Right renal pelvis (tissue), 4 donors: Measurements from ENCODE around the gene PAM. TPM values are rescaled to one million over a fixed set of nuclear protein-coding genes. Genes with fewer than 3 reads are reported as not detected.
"Not testable (repeated sequence)": the region's sequence is repeated elsewhere in the genome, so short reads cannot be mapped to it uniquely, and the experiment has no call there.

Experiments used
- DNase-seq, 4 donors: peaks; one replicate each; pipeline ENCODE4 v3.0.0-alpha.2; 2013; ENCODE audit warnings: low read depth in 4 of 4, low spot score in 3 of 4, missing footprints in 1 of 4
- polyA plus RNA-seq, 4 donors: library from polyadenylated mRNA; unstranded; fragments of 120-200 nt; gene quantifications; one replicate each; pipeline ENCODE4 v1.2.1, GENCODE V29; 2013; ENCODE audit not compliant: insufficient read length in 4 of 4

PAM gene
- polyA plus RNA-seq, 4 donors, result 221 to 266 (median 244) TPM

DNA sequence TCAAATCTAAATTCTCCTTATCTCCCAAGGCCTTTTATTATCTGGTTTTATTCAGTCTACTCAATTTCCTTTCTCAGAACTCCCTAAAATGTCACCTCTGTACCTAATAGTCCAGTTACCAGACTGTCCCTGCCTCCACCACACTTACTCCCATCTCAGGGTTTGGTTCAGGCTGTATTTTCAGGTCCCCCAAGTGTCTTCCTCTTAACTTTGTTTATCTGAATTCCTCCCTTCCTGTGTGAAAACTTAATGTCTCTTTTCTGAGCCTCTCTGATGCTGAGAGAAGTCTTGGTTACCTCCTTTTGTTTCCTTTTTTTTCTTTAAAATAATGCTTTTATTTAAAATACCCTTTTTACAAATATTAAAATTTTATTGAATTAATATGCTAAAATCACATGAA lies 133.4 kb downstream of the PAM start:
- DNase-seq, result no peak

DNA sequence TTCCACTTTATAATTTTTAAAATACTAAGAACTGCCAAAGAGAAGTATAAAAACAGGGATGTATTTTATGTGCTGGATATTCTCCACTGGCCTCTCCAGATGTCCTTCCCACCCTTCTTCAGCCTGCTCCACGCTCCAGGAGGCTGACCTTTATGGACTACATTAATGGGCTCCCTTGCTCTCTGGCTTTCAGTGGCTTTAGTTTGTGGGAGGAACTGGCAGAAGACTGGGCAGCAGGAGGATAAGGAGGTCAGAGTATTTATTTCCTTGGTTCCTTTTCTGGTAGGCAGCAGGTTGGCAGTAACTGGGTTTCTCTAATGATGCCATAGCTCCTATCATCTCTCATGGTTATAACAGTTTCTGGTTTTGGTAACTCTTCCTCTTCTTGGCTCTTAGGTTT lies 133.9 kb downstream of the PAM start:
- no peak for DNase-seq

DNA sequence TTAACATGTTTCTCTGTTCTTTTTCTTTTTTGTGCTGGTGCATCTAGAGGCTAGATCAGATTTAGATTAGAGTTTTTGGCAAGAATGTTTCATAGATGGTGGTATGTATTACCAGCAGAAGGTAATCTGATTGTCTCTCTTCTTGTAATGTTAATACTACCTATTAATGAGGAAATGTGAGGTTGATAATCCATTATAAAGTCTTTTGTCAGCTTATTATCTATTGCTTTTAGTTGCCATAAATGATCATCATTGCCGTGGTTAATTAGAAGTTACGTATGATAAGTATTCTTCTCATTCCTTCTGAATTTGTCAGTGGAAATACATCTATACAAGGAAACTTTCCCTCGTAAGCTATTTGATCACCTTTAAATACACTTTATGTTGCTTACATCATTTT lies 135.0 kb downstream of the PAM start:
- DNase-seq, result no peak

DNA sequence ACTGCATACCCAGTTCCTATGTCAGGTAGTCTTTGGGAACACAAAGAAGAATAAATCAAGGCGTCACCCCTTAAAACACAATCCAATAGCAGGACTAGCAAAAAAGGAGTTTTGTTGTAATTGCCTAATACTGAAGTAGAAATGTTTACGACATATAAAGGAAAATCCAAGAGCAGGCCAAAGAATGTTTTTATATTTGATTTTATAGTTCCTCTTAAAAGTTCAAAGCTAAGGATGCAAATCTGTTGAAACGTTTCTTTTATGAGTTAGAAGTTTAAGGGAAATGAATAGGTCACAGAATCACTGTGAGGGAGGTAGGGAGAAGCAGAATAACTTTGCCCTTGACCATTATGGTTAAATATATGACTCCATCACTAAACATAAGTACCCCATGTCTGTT lies 136.1 kb downstream of the PAM start:
- DNase-seq, result no peak

DNA sequence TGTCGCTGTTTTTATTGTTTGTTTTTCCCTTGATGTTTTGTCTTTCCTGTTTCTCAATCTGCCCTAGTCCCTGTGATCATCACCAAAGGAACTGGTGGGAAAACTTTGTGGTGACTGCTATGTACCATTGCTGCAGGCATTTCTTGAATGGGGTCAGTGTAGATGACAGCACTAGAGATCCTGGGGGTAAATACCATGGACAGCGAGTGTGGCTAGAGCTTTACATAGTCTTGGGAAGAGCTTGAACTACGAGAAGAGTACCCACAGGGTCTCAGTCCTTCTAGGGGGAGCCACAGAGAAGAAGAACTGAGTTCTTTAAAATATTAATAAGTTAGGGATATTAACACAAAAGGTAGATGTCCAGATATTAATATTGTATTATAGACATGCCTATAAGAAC lies 138.8 kb downstream of the PAM start:
- no peak for DNase-seq

DNA sequence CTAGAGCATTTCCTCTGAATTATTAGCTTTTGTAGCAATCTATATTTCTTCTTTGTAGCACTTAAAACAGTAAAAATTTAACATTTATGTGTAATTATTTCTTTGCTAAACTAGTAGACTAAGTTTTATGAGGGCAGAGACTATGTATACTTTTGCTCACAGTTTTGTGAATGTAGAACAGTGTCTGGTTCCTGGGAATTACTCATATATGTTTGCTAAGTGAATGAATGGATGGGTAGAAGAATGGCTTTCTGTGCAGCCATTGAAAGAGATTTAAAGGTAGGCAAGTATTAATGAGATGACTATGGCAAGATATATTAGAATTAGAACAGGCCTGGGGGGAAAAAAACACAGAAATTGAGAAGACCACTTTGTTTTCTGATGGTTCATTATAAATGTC lies 140.1 kb downstream of the PAM start:
- no peak for DNase-seq

DNA sequence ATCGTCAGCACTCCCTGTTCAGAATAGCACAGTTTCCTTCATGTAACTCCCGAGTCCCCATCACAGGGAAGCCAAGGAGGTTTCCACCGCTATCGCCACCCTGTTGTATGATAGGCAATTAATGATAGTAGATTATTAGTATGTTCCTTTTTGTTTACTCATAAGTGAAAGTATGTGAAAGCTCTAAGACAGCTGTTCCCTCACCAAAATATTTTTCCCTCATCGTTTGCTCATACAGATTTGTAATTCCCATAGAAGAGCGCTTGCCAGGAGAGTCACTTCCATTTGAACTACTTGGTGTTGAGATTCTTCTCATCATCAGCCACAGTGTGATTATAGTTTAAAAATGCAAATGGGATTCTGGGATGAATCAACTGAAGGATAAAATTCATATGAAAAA lies 140.9 kb downstream of the PAM start:
- no peak for DNase-seq

DNA sequence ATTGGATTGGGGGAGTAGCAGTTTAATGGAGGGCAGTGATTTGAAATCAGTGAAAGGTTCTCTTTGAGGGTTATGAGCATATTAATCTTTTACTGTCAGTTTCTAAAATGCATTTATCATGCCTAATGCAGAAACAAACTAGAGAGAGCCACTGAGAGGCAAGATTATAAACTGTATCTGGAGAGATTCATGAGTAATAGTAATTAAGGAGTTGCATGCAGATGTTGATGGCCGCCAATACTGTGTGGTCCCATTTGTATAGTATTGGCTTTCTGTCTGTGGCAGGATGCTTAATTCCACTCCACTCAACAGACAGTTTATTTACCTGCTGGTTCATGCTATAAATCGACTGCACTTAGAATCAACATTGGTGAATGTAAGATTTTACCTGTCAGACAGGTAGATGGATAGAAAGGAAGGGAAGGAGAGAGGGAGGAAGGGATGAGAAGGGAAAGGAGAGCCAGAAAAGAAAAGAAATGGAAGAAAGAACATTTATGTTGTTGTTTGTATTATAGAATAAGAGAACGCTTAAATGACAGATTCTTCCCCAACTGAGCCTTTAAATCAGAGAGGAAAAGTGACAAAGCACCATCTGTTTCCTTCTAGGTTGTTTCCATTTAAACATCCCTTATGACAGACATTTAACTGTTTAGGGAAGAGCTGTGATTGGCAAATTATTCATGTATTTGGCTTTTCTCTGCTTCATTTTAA lies 146.5 kb downstream of the PAM start:
- no peak for DNase-seq

DNA sequence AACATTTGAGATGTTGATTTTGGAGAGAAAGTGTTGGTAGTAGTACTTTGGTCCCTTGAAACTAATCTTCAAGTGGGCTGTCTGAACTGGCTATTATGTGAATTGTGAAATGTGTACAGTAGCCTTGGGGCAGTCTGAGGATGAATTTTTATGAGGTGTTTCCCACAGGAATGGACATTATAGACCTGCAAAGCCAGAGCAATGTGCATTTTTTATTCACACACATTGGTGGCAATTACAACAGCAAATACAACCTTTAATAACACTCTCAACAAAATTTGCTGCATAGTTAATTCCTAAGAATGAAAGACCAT lies 147.0 kb downstream of the PAM start:
- no peak for DNase-seq

DNA sequence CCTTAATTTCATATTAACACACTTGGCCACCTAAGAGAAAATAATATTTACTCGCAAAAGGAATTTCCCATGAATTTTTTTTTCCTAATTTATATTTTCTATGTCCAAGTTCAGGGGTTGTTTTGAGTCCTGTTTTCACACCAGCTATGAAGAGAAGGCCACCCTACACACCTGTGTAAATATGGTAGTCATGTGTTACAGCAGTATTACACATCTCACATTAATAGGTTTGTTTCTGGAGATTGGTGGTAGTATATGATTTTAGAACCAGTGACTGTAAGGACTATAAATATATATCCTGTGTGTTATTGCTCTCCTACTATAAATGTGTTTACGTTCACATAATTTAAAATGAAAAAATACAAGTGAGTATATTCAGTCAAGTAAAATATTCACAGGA lies 147.5 kb downstream of the PAM start:
- DNase-seq, result no peak

DNA sequence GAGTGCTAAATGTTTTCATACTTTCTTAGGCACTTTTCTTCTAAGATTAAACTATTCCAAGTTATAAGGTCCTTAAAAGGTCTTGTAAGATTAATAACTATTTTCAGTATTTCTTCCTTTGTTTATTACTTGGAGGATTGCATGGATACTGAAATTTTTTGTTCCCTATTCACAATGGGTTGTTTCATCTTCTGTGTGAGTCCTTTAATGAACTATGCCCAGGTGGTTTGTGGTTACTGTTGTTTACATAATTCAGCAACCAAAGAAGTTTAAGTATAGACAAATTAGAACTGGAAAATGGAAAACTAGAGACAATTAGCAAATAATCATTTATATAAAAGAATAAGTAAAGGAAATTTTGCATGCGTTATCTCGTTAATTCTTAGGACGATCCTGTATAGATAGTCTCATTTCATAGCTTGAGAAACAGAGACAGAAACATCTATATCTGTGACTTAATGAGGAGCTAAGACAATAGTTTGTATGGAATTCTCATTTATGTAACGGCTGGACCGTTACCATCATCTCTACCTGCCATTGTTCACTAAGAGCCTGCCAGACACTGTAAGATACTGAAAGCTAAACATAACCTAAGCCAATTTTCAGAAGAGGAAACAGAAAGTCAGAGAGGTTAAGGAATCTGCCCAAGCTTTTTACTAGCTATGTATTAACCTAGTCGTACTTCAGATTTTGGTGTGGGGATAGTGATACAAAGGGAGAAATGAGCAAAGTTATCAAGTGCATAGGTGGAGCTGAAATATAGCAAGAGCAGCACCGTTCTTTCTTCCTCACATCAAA lies 148.2 kb downstream of the PAM start:
- no peak for DNase-seq

DNA sequence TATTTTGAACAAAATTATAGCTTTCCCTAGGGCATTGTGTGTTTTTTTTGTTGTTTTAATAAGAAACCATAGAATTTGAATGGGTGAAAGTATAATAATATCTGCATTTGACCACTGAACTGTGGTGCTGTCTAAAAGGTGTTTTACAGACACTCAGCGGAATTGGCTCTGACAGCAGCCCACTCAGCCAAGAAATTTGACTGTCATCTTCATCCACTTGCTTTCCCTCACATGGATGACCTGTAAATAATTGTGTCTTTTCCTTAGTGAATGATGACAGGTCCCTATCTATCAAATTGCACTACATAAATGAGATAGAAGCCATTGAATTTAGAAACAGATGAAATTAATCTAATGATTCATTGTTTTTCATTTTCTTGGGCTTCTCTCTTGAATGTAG lies 150.0 kb downstream of the PAM start:
- no peak for DNase-seq

DNA sequence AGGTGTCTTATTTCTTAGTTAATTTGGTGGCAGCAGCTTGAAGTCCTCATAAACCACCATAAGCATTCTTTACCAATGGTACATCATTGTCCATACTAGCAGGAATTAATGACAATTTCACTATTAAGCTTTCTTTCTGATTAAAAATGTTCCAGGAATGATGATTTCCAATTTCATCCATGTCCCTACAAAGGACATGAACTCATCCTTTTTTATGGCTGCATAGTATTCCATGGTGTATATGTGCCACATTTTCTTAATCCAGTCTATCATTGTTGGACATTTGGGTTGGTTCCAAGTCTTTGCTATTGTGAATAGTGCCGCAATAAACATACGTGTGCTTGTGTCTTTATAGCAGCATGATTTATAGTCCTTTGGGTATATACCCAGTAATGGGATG lies 152.0 kb downstream of the PAM start:
- DNase-seq, result not testable (repeated sequence)

DNA sequence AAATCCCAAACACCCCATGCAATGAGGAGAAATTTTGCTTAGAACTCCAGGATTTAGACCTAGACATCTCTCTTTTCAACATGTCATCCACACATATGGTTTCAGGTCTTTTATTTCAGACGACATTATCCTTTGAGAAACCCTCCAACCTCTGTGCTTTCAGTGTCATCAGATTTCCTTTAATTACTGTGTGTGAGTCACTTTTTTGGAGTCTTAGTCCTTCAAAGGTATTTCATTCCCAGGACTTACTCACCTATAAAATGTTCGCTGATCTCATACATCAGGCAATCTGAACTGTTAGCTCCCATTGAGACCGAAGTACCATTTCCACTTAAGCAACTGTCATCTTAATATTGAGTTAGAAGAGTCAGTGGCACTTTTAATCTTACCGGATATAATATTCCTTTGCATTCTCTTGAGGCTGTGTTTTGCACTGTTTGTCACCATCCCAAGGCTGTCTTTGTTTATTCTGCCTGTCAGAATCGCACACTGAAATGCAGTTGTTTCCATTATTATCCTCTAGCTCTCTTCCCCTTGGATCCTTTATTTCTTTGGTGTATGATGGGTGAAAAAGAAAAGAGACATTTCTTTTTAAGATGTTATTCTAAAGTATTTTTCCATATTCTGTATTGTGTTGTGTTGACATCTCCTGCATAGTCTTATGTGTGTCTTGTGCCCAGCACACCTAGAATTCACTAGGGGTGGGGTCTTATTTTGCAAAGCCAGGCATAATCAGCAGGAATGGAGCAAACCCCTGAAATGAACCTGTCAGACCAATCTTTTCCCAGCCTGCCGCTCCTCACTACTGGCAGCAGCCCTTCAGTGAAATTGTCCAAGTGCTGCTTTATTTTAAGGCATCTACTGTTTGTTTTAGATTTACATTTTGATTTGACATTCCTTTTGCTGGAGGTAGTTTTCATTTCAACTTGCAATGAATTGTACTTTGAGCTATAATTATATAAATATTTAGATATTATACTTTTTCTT lies 155.4 kb downstream of the PAM start:
- no peak for DNase-seq

DNA sequence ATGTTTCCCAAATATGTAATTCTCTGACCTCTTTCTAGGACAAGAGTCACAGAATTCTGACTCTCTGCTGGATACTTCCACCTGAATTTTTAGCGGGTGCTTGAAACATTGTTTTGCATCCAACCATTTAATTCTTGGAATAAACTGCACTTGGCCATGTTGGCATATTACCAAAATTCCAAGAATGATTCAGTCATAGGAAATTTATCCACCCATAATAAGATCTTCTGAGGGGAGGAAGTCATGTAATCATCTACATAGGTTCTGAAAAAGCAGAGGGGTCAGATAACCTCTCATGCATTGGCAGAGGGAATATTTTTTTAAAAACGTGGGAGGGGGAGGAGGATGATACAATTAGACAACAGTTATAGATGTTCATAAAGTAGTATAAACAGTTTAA lies 156.9 kb downstream of the PAM start:
- no peak for DNase-seq

DNA sequence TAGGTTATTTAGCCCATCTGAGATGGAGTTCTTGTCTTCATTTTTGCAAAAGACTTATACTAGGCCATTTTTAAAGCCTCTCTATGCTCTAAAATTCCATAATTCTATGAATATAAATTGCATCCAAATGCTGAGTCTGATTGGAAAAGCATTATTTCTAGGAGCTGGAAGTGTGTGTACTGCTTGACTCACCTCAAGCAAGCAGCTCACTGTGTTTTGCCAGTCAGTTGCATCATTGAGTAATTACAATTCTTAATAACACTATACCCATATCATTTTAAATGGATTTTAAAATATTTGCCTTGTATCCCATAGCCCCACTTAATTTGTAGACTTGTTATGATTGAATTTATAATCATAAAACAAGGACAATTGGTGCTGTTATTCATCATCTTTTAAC lies 161.0 kb downstream of the PAM start:
- DNase-seq, result no peak

DNA sequence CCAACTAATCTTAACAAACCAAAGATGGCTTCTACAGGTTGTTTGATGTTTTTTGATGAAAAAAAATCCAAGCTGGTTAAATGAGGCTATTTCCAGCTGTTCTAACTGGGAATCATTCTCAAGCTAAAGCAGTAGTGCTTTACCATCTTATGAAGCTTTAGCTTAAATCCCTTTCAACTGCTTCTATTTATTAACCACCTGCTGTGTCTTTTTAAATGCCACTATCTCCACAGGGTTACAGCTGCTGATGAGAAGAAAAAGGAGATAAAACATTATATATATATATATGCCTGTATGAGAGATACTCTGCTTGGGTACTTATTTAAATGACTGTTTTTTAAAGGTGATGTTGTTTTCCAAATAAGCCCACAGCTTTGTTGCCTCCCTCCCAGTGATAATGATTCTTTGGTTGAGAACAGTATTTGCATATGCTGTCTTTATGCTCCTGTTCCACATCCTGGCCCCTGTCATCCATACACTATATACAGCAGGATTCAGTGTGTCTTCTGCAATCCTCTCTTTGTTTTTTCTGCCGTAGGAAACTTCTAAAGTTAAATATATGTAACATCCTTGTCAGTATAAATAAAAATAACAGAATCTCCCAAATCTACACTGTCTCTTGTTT lies 164.0 kb downstream of the PAM start:
- DNase-seq, result no peak

DNA sequence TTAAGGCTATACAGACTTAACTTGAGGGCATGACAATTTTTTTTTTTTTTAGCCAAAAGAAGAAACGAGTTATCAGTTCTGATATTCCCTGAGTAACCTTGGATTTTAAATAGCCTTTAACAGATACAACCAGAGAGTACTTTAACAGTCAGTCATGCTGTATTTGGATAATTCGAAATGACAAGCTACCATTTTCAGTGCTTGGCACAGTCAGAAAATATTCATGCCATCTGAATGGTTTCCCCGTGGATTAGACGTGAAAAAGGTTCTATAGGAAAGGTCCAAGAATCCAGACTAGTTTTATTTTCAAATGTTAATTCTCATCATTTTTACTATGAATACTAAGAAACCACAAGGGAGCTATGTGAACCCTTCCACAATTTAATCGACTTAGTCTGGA lies 165.7 kb downstream of the PAM start:
- DNase-seq, result no peak

DNA sequence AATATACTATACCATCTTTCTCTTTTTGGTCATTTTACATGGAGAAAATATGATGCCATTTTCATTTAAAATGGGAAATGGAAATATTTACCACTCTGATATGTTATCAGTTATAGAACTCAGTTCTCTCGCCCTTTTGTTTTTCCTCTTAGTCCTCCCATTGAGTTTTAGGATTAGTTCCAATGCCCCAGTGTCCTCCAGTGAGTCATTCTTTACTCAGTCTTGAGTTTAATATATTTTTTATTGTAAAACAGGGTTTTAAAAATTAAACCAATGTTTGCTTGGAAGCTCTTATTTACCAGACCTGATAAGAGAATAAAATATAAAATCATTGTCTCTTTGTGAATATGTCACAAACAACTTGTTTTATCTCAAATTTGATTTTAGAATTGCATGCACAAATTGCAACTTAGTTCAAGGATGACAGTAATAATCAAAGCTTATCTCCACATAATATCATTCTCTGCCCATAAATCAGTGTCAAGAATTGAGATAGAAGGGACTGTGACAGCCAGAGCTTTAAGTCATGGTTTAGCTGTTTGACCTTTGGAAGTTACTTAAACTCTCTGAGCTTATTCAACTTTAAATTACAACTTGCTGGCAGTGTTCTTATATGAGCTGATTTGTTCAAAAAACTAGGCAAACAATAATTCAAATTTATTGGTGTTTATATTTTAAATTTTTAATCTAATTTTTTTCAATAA lies 166.4 kb downstream of the PAM start:
- no peak for DNase-seq

DNA sequence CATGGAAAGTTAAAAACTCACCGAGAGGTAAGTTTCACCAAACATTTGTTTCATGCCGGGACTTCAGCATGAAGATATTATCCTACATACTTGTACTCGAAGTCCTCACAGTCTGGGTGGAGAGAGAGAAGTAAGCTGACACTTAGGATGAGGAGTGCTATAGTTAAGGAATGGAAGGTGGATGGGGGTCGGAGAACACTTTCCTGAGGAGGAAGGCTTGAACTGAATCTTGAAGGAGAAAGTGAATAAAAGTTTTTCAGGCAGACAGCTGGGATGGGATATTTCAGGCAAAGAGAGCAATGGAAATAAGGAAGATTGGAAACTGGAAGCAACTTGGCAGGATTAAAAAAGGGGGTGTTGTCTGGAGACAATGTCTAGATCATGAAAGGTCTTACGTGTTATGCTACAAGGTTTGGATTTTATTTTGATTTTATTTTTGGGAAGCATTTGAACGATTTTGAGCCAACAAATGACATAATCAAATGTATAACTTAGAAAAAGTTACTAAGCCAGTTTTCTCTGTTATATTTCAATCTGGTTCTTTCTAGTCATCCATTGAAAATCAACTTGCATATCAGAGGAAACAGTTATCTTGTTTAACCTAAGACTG lies 167.1 kb downstream of the PAM start:
- DNase-seq, result no peak
